RWPE2 (cell line): Measurements from ENCODE around the gene CHST11.

Experiments
- ATAC-seq: fragments of 200-7000 bp; cut with Tn5 transposase; 3 replicates; pipeline ENCODE4 v1.9.1; 2021; ENCODE audit warnings: low read depth
- DNase-seq: peaks from one replicate; pipeline ENCODE4 v3.0.0-alpha.2; 2020; ENCODE audit warnings: low spot score
- H3K27ac ChIP-seq: fragments of 450-650 bp; 2 replicates; pipeline ENCODE4 v1.5.1; 2017; ENCODE audit warnings: mild to moderate bottlenecking; ENCODE audit not compliant: poor library complexity, severe bottlenecking
- H3K27me3 ChIP-seq: fragments of 250-450 bp; sonication (Bioruptor Pico); 2 replicates; pipeline ENCODE4 v1.5.1; 2021; ENCODE audit warnings: mild to moderate bottlenecking, moderate library complexity; ENCODE audit not compliant: insufficient read depth, poor library complexity, severe bottlenecking
- H3K36me3 ChIP-seq: fragments of 250-450 bp; sonication (Bioruptor Pico); 2 replicates; pipeline ENCODE4 v1.5.1; 2020; ENCODE audit warnings: low read depth, mild to moderate bottlenecking, moderate library complexity
- H3K4me1 ChIP-seq: fragments of 250-450 bp; sonication (Bioruptor Pico); 2 replicates; pipeline ENCODE4 v1.5.1; 2021; ENCODE audit warnings: mild to moderate bottlenecking, moderate library complexity; ENCODE audit not compliant: insufficient read depth, poor library complexity, severe bottlenecking
- H3K4me3 ChIP-seq: fragments of 250-450 bp; sonication (Bioruptor Pico); 2 replicates; pipeline ENCODE4 v1.5.1; 2021; ENCODE audit warnings: mild to moderate bottlenecking, moderate library complexity; ENCODE audit not compliant: severe bottlenecking
- H3K9me3 ChIP-seq: fragments of 250-450 bp; sonication (Bioruptor Pico); 2 replicates; pipeline ENCODE4 v1.5.1; 2021; ENCODE audit warnings: mild to moderate bottlenecking, moderate library complexity; ENCODE audit not compliant: severe bottlenecking
- TF ChIP-seq, protein P1 (sequence below): fragments of 450-650 bp; IDR thresholded peaks from one replicate; pipeline ENCODE4 v1.5.1; 2017; ENCODE audit warnings: mild to moderate bottlenecking, moderate library complexity; ENCODE audit not compliant: poor library complexity, severe bottlenecking

CHST11 gene

DNA sequence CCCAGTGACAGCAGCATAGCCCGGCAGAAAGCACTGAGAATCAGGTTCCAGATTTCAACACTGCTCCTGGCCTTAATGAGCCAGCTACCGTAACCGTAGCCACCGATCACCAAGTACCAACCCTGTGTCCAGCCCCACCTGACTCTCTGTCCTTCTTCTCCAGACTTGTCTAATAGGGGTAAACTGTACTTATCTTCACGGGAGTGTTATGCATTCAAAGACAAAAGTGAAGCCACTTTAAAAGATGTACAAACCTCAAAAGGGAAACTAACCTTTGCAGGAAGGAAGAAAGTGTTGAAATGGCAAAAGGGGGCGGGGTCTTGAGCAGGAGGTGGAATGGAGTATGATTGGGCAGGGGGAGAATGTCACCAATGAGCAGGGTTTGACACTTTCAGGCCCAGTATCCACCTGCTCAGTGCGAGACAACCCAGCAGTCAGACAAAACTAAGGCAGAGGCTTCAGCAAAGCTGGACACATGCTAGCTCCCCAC is 226.1 kb downstream of the CHST11 start:
- no peaks in the 10 kb centered on the region for H3K9me3 ChIP-seq
- no peaks in the 10 kb centered on the region for H3K27me3 ChIP-seq
- no peaks in the 10 kb centered on the region for H3K36me3 ChIP-seq
- H3K4me3 ChIP-seq: no peak overlapping the region
- peaks cover 4% of the 10 kb centered on the region for H3K4me1 ChIP-seq
- TF ChIP-seq, protein P1, sequence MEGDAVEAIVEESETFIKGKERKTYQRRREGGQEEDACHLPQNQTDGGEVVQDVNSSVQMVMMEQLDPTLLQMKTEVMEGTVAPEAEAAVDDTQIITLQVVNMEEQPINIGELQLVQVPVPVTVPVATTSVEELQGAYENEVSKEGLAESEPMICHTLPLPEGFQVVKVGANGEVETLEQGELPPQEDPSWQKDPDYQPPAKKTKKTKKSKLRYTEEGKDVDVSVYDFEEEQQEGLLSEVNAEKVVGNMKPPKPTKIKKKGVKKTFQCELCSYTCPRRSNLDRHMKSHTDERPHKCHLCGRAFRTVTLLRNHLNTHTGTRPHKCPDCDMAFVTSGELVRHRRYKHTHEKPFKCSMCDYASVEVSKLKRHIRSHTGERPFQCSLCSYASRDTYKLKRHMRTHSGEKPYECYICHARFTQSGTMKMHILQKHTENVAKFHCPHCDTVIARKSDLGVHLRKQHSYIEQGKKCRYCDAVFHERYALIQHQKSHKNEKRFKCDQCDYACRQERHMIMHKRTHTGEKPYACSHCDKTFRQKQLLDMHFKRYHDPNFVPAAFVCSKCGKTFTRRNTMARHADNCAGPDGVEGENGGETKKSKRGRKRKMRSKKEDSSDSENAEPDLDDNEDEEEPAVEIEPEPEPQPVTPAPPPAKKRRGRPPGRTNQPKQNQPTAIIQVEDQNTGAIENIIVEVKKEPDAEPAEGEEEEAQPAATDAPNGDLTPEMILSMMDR: no peak
- DNase-seq: no peak
- H3K27ac ChIP-seq: no peak overlapping the region
- no peak for ATAC-seq

- no peaks in the 10 kb centered on the region for H3K36me3 ChIP-seq
- DNase-seq (no peak), ATAC-seq (no peak)
- peaks cover 4% of the 10 kb centered on the region for H3K4me1 ChIP-seq
- H3K27me3 ChIP-seq: no peaks in the 10 kb centered on the region
- no peaks in the 10 kb centered on the region for H3K9me3 ChIP-seq
- H3K4me3 ChIP-seq: no peak overlapping the region
- TF ChIP-seq, protein P1: no peak
- no peak overlapping the region for H3K27ac ChIP-seq
Measured at GRCh38 chr12:104683831-104684503, 227.2 kb downstream of the CHST11 start.

DNA sequence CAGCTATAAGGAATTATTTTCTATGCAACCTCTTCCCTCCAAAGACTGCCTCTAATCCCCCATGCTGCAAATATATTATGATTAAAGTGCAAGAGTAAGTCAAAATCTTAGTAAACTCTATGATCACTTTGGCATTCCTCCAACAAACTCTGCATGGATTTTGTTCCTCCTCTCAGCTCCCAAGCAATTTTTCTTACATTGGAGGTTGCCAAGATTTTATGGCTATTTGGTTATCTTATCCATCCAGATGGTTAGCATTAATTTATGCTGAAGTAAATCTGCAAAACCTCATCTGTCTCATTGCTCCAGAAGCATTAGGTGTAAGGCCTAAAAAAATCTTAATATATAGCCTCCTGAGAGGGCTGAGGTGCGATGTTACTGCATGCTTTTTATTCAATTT is 228.1 kb downstream of the CHST11 start:
- DNase-seq: no peak
- Histone ChIP-seq H3K9me3 (no peaks in the 10 kb centered on the region), H3K27ac (no peak overlapping the region), H3K36me3 (no peaks in the 10 kb centered on the region), H3K4me3 (no peak overlapping the region), H3K27me3 (no peaks in the 10 kb centered on the region), H3K4me1 (peaks cover 4% of the 10 kb centered on the region)
- TF ChIP-seq, protein P1: no peak
- no peak for ATAC-seq

GRCh38 chr12:104685366-104685765 is 228.6 kb downstream of the CHST11 start:
- no peaks in the 10 kb centered on the region for H3K27me3 ChIP-seq
- no peak for DNase-seq
- TF ChIP-seq, protein P1: no peak

GRCh38 chr12:104686196-104686595 is 229.4 kb downstream of the CHST11 start:
- no peaks in the 10 kb centered on the region for H3K9me3 ChIP-seq
- ATAC-seq (peak; percentile 54), DNase-seq (no peak)
- H3K4me3 ChIP-seq: no peak overlapping the region
- H3K36me3 ChIP-seq: no peaks in the 10 kb centered on the region
- H3K4me1 ChIP-seq: peaks cover 11% of the 10 kb centered on the region
- H3K27me3 ChIP-seq: no peaks in the 10 kb centered on the region
- H3K27ac ChIP-seq: peak overlapping the region; percentile 12
- TF ChIP-seq, protein P1: no peak

More at GRCh38 chr12:104685366-104685765, 228.6 kb downstream of the CHST11 start:
- Histone ChIP-seq H3K36me3 (no peaks in the 10 kb centered on the region), H3K4me1 (peaks cover 8% of the 10 kb centered on the region), H3K4me3 (no peak overlapping the region), H3K9me3 (no peaks in the 10 kb centered on the region), H3K27ac (peak overlapping the region; percentile 12)
- no peak for ATAC-seq
